Adipose tissue (tissue), 3 donors: ENCODE data around the gene ZNF385B. TPM values are rescaled to one million over a fixed set of nuclear protein-coding genes. Genes with fewer than 3 reads are reported as not detected.

Source experiments
- H3K27ac ChIP-seq: one replicate; pipeline ENCODE4 v1.5.1; 2013; ENCODE audit warnings: low read depth, low read length
- WGBS, 3 donors: extraction: QIAGEN DNeasy Blood & Tissue Kit; methylation state at CpG; one replicate each; pipeline ENCODE4 v1.1.7; 2013; 5-methylcytosine and 5-hydroxymethylcytosine counted together
- polyA plus RNA-seq, 3 donors: library from polyadenylated mRNA; stranded (reverse); fragments of 200-250 nt; gene quantifications; one replicate each; pipeline ENCODE4 v1.2.3, GENCODE V29; 2013
- donor health status: healthy with polysubstance abuse.
- donor health status: Bipolar disorder and iron deficiency.
- donor health status: healthy.

ZNF385B gene
- polyA plus RNA-seq, 3 donors: 0.10 to 6.2 (median 0.74) TPM

DNA sequence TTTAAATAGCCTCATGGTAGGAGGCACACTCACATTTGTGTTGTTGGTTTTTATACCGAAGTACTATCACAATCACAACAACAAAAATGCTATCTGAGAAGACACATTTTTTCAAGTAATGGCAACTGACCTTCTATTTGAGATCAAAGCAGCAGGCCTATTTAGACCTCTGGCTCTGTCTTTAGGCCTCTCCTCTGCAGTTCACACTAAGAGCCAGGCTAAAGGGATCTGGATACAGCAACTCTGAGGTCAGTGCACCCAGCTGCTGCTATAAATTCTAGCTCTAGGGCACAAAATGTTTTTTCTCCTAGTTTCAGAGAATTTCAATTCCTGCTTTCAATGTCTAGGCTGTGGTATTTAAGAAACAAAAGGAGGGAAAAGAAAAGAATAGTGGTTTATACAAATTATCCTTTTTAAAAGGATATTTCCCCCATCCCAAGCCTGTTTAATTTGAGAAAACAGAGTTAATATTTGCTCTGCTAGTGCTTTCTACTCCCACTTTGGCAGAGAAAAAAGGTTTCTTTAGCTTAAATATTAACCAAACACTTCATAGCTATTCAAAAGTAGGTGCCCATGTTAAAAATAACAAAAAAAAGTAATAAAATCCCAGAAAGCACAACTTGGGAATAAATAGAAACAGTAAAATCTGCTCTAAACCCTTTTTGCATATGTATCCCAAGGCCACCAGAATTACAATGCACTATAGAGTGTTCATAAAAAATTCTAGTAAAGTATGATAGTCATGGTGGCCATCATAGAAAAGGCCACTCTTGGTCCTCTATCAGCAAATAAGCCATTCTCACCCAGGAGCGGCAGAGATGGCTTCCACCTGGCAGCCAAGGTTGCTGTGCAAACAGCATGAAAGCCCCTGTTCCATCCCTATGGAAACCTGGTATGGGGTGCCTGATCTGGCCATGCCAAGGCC lies 303.1 kb downstream of the ZNF385B start:
- 67 to 89% (median 84%) methylated on average over 2 of the region's 2 CpGs for WGBS, 3 donors

DNA sequence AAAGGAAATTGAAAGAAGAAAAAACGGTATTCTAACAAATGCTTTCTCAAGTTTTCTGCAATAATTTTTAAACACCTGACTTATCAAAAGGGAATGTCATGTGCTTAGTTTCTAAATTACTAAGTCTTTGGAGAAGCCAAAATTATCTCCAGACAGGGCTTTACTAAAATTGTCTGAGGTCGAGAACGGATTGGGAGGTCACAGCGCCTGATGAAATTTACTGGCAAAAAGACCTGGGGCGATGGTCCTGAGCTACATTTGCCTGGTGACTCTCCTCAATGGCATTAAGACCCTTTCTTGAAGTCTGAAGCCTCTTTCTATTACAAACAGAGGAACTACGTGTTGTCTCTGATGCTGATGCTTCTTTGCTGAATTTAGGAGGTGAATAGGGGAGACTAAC lies 305.0 kb downstream of the ZNF385B start:
- H3K27ac ChIP-seq: no peak overlapping the region
- WGBS, 3 donors: 75 to 88% (median 84%) methylated on average over 6 of the region's 6 CpGs

More for the DNA sequence above, 303.1 kb downstream of the ZNF385B start:
- no peak overlapping the region for H3K27ac ChIP-seq

DNA sequence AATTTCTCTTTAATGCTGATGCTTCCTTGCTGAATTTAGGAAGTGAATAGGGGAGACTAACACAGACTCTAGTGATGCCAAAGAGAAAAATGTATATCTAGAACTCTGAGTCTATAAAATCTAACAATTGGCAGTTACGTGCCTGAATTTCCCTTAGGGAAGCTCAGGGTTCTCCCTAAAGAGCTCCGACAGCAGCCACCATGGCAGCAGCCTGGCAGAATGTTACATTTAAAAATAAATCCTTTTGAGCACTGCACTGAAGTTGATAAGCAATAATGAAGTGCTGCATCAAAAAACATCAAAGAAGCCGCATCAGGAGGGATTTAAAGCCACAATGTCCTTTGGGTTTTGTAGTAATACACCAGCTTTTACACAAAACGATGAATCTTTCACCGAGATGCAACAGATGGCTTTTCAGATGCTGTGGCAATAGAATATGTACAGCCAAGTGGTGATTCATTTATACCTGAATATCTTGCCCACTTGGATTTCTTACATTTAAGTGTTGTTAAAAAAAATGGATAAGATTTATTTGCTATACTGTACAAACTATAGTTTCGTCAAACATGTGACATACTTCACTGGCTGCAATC lies 305.6 kb downstream of the ZNF385B start:
- 71 to 75% (median 75%) methylated on average over 6 of the region's 6 CpGs for WGBS, 3 donors
- H3K27ac ChIP-seq: no peak overlapping the region

DNA sequence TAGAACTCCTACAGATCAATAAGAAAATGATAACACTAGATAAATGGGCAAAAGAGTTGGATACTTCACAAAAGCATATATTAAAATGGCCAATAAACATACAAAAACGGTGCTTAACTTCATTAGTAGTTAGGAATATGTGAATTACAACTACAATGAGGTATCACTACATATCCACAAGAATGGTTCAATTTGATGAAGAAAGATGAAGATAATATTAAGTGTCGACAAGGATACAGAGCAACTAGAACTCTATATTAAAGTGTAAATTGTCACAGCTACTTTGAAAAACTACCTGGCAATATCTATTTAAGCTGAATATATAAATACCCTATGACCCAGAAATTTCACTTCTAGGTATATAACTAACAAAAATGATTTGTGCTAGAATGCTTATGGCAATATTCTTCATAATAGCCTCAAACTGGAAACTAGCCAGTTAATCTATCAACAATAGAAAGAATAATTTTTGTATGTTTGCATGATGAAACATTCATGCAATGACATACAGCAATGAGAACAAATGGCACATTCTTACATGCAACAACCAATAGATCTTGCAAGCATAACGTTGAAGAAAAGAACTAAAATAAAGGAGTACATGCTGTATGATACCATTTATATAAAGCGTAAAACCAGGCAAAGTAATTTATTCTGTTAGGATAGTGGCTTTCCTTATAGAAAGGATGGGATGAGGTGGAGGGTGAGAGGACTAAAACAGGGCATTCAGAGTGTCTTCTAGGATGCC lies 306.6 kb downstream of the ZNF385B start:
- WGBS, 3 donors: 85 to 95% (median 89%) methylated on average over 4 of the region's 4 CpGs
- no peak overlapping the region for H3K27ac ChIP-seq

DNA sequence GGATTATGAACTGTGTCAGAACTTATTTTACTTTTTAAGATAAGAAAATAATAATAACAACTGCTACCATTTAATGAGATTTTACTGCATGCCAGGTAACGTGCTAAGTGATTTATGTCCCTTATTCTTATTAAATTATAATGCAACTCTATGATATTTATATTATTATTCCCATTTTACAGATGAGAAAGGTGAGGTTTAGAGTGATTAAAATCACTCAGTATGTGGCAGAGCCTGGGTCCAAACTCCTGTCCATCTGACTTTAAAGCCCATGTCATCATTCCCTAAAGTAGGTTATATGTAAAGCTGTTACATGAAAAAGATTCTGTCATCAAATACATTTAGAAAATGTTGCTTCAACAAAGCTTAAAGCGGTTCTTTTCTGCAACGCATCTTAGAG lies 308.0 kb downstream of the ZNF385B start:
- WGBS, 3 donors: 89 to 92% (median 91%) methylated on average over 3 of the region's 3 CpGs

DNA sequence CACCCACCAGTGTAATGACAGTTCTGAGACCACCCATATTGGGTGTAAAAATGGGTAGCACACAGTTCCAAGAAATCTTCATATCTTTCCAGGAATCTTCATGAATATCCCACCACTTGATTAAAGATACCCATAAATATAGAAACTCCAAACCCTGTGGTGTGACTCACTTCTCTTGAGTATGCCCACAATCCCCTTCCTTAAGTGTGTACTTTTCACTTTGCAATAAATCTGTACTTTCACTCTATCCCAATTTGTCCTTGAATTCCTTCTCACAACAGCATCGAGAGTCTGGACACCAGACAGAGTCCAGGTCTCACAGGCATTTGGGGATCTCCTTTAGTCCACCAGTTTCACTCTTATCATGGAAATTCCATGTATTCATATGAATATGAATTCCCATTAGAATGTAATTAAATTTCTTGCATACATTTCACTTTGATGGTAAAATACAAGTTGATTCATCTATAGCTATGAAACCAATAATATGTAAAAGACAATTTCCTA lies 309.8 kb downstream of the ZNF385B start:
- WGBS, 3 donors: 60 to 77% (median 64%) methylated on average over 1 of the region's 1 CpG
- H3K27ac ChIP-seq: no peak overlapping the region

More for the DNA sequence above, 308.0 kb downstream of the ZNF385B start:
- H3K27ac ChIP-seq: no peak overlapping the region

DNA sequence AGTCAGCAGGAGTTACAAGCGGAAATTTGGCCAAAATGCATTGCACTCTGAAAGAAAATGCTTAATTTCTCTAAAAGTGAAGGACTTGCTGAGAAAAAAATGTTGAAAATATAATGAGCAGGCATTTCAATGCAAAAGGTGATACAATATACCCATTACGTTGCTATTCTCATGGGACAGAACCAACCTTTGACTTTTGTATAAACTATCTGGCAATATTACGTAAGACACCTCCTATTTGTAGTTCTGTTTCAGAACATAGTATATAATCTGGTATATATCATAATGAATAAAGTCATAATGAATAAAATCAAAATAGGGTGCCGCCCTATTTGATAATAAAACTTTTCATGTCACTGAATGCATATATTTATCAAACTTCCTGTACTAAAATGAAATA lies 310.6 kb downstream of the ZNF385B start:
- WGBS, 3 donors: 77 to 93% (median 81%) methylated on average over 4 of the region's 4 CpGs
- H3K27ac ChIP-seq: no peak overlapping the region

DNA sequence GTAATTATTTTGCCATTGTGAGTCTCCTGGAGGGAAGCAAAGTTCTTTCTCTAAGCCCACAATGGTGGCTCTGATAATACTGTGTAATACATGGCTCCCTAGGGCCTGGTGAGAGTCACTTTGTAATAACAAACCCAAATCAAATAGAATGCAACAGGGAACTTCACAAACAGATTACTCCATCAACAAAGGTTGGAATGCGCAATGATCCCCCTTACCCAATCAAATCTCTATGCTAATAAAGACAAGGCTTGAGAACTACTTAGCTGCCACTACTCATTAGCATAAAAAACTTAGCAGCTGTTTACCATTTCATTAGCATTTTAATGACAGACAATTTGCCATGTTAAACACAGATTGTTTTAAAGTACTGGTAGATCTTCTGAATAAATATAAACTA lies 311.2 kb downstream of the ZNF385B start:
- no peak overlapping the region for H3K27ac ChIP-seq
- WGBS, 3 donors: 83 to 92% (median 84%) methylated on average over 1 of the region's 1 CpG

DNA sequence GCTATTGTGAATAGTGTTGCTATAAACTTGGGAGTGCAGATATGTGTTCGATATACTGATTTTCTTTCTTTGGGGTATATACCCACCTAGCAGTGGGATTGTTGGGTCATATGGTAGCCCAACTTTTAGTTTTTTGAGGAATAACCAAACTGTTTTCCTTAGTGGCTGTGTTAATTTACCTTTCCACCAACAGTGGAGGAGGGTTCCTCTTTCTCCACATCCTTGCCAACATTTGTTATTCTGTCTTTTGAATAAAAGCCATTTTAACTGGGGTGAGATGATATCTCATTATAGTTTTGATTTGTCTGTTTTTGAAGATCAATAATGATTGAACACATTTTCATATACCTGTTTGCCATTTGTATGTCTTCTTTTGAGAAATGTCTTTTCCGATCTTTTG lies 314.8 kb downstream of the ZNF385B start:
- H3K27ac ChIP-seq: no peak overlapping the region
- 90 to 100% (median 97%) methylated on average over 2 of the region's 2 CpGs for WGBS, 3 donors

DNA sequence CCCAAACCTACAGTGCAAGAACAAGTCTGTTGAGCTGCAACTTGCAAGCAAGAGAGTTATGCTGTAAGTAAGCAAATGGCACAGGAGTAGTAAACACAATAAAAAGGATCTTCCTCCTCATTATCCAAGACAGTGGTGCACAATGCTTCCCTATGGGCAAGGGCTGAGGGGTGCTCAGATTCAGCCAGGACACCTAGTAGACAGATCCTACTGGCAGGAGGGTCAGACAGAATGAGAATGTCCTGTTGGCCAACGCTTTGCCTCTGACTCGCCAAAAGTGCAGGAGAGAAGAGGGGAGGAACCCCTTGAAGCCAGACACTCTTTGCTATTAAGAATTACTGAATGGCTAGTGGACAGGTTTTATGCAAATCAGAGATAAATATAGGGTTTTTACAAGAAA lies 316.4 kb downstream of the ZNF385B start:
- WGBS, 3 donors: 61 to 83% (median 77%) methylated on average over 2 of the region's 2 CpGs

DNA sequence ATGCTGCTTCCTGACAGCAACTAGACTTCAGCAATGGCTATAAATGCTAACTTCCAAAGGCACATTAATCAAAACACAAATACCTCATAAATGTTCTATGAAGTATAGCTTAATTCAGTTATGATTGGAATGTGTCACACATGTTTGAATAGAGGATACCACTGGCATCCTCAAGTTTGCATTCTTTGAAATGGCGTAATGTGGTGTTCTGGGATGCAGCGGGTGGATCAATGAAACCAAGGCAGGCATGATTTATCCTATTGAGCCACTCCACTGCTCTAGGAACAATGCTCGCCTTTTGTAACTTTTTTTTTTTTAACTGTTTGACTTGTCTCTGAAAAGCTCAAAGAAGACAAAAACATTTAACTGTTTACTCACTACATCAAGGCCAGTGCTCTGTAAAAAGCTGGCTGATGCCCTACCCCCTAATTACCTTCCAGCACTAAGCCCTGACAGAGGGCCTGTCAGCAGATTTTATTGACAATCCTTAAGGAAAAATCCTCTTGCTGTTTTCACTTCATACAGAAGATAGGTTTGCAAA lies 318.0 kb downstream of the ZNF385B start:
- H3K27ac ChIP-seq: no peak overlapping the region
- WGBS, 3 donors: 76 to 82% (median 80%) methylated on average over 3 of the region's 3 CpGs

More for the DNA sequence above, 316.4 kb downstream of the ZNF385B start:
- H3K27ac ChIP-seq: no peak overlapping the region

DNA sequence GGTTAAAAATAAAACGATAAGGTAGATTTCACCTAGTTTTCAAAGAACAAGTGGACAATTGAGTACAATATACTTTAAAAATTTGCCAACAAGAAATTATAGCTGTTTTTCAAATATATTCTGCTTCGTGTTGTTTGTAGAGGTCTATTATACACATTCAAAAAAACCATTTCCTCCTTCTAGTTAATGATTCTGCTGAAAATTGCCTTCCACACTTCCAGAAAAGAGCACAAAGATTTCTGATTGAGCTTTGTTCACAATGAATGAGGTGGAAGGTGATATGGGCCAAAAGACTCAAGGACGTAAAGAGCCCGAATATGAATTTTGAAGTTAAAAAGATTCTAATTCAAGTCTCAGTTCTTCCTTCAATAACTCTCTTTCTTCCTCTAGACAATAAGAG lies 319.8 kb downstream of the ZNF385B start:
- no peak overlapping the region for H3K27ac ChIP-seq
- WGBS, 3 donors: 21 to 88% (median 82%) methylated on average over 4 of the region's 4 CpGs

DNA sequence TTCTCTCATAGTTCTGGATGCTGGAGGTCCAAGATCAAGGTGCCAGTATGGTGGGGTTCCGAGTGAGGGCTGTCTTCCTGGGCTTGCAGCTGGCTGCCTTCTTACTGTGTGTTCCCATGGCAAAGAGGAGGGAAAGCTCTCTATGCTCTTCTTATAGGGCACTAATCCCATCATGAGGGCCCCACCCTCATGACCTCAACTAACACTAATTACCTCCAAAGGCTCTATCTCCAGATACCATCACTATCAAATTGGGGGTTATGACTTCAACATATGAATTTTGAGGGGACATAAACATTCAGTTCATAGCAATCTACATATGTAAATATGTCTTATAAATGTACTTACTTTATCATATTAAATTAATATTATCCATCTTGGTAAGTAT lies 322.3 kb downstream of the ZNF385B start:
- 83 to 88% (median 86%) methylated on average over 1 of the region's 1 CpG for WGBS, 3 donors
- H3K27ac ChIP-seq: no peak overlapping the region

DNA sequence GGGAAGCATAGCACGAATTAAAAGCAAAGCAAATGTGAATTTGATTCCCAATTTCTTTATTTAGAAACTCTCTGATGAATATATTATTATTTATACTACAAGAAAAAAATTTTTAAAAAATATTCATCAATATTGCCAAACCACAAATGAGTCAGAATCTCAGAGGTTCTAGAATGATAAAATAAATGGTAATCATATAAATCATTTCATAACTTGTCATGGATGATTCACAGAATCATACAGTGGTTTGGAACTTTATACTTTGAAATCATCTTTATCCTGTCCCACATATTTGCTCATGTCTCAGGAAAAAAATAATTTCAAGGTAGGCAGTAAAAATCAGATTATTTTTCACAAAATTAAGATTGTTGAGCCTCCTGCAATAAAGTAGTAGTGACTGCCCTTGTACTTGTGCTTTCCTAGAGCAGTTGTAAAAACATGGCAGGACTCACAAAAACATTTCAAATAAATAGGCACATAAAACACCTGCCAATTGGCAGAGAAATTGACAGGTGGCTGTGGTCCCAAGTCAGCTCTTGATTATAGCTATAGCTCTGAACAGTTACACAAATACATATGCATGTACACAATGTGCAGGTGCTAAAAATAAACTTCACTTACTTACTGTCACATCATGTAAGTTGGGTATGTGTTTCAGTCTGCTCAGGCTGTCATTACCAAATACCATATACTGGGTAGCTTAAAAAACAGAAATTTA lies 322.8 kb downstream of the ZNF385B start:
- WGBS, 3 donors: 64 to 93% (median 71%) methylated on average over 1 of the region's 1 CpG
- no peak overlapping the region for H3K27ac ChIP-seq

DNA sequence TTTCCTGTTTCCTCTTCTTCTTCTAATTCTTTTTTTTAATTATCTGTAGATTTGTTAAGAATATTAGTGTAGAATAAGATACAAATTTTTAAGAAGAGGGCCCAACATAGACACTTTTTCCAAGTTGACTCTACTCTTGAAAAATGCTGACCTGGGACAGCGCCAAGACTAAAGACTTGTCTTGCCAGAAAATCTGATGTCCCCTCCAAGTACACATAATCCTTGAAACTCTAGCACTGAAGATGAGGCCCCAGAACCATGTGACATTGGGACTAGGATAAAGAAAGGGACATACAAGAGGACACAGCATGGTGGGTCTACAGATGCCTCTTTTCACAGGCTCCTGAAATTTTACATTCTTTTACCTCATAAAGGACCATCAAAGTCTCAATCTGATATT lies 325.2 kb downstream of the ZNF385B start:
- WGBS, 3 donors: 94 to 100% (median 97%) methylated on average over 1 of the region's 1 CpG

DNA sequence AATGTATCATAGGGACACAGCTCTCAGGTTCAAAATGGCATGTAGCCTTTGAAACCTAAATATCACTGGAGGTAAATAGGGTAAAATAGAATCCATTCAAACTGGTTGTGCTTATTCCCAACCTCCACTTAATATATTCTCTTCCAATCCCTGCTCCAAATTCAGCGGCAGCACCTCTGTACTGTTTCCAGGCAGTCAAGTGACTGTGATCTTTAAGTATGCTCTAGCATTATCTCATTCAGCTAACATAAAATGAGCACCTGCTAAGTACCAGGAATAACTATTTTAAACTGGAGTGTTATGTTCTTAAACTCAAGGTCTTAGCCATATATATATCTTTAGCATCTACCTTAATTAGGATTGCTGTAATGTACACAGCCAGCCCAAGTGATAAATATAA lies 327.5 kb downstream of the ZNF385B start:
- H3K27ac ChIP-seq: no peak overlapping the region
- 90 to 100% (median 93%) methylated on average over 1 of the region's 1 CpG for WGBS, 3 donors

More for the DNA sequence above, 325.2 kb downstream of the ZNF385B start:
- H3K27ac ChIP-seq: no peak overlapping the region

DNA sequence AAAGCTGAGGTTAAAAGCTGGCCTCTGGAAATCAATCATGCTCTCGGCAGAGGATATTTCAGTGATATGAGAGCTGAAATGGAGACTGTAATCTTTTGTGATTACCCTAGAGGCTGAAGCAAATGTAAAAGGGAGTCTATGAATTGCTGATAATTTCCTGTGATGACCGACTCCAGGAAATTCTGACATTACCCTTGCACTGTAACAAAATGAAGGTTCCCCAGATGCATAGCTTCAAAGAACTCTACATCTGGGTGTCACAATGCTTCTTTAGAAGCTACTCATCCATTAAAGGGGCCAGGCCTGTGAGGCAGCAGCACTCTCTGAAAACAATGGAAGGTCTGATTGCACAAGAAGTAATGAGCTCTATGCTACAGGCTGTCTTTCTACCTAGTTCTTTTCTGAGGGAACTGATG lies 328.5 kb downstream of the ZNF385B start:
- H3K27ac ChIP-seq: no peak overlapping the region
- 55 to 78% (median 60%) methylated on average over 2 of the region's 2 CpGs for WGBS, 3 donors

DNA sequence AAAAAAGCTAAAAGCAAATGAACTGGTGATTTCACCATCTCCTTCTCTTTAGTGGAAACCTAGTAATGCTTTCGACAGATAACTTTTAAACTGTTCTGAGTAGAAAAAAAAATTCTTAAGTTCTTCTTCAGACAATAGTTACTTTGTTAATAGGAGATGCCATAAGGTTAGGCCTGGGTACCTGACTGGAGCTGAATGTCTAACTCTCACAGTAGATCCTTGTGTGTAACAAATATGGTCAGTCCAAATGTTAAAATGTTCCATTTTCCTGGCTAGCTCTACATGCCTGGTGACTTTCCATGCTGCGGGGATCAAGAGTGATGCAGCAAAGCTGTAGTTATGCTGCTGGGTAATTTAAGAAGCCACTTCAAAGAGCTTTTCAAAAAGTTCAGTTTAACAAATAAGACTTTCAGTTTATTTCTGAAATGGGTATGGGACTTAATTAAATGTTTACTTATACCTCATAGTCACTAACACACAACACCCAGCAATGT lies 332.8 kb downstream of the ZNF385B start:
- WGBS, 3 donors: 86 to 92% (median 87%) methylated on average over 2 of the region's 2 CpGs
- no peak overlapping the region for H3K27ac ChIP-seq
